ENCODE data around the gene DZIP1L. TPM values are rescaled to one million over a fixed set of nuclear protein-coding genes. Genes with fewer than 3 reads are reported as not detected.

The DZIP1L gene
- total RNA-seq, 1 experiment from 2014 or later: 16.2 TPM

DNA sequence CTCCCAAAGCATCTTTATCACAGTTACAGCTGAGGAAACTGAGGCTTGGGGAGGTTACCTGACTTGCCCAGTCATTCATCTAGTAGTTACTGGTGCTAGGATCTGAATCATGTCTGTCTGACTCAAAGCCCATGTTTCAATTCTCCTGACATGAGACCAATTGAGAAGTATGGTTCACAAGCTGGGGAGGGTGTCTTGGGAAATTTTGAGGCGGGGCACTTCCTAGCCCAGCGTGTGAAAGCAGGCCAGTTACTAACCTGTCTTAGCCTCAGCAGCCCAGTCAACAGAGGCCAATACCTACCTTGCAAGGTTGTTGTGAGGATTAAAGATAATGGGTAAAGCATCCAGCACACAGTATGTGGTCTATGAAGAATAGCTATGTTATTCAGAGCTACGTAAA is 68.5 kb downstream of the DZIP1L start:
- in situ Hi-C loops (cut with HindIII; ENCODE audit: low sequenced_read_pairs): no loop called here

DNA sequence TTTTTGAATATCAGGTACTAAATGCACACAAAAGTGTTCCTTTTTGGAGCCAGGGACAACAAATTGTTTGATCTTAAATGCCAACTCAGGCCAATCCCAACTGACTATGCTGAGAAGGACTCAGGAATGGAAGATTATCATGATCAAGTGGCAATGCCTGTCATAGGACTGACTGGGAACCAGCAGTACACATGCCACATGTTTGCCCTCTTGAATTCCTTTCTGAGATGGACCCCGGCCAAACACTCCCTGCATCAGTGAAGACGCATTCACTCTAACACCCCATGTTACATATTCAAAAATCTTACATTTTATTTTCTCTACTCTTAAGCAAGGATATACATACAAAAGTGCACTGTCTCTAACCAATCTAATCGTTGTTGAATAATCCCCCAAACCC is 69.3 kb downstream of the DZIP1L start:
- no peak for DNase-seq (ENCODE audit: low spot score)
- in situ Hi-C loops (cut with HindIII; ENCODE audit: low sequenced_read_pairs): no loop called here

More for the DNA sequence above, 68.5 kb downstream of the DZIP1L start:
- DNase-seq (ENCODE audit: low spot score): no peak

GRCh38 chr3:138043266-138044029 is 72.0 kb downstream of the DZIP1L start:
- no peak for DNase-seq (ENCODE audit: low spot score)
- in situ Hi-C loops (cut with HindIII; ENCODE audit: low sequenced_read_pairs): no loop called here

- in situ Hi-C loops (cut with HindIII; ENCODE audit: low sequenced_read_pairs): no loop called here
- DNase-seq (ENCODE audit: low spot score): no peak
Observed at GRCh38 chr3:138042043-138042442, 73.4 kb downstream of the DZIP1L start.

DNA sequence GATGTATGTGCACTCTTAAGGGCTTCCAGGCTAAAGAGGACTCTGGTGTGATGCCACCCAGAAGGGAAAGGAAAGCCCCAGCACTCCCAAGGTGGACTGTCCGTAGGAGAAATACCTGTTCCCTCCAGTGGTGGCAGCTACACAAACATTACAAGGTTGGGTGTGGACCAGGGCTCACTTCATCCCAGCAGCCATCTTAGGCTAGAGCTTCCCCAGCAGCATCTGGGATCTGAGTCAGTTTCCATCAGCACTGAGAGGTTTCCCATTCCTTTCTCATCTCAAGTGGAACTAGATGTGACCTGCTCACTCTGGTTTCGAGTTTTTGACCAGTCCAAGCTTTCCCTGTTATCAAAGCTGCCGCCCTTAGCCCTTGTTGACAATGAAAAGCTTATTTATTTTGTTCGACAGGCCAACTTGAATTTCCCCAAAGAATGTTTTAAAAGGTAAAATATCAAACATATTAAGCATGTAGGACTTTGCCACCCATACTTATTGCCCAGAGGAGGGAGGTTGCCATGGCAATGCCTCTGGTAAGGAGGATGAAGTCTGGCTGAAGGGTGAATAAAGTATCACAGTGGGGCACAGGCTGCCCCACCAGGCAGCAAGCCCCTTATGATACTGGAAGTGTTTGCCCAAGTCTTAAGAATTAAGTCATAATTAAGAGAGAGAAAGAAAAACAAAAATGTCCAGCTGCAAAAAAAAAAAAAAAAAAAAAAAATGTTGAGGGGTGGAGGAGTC is 76.5 kb downstream of the DZIP1L start:
- in situ Hi-C loops (cut with HindIII; ENCODE audit: low sequenced_read_pairs): no loop called here

GRCh38 chr3:138036572-138036971 is 78.8 kb downstream of the DZIP1L start:
- DNase-seq (ENCODE audit: low spot score): no peak
- in situ Hi-C loops (cut with HindIII; ENCODE audit: low sequenced_read_pairs): no loop called here

More for the DNA sequence above, 76.5 kb downstream of the DZIP1L start:
- no peak for DNase-seq (ENCODE audit: low spot score)

- no peak for DNase-seq (ENCODE audit: low spot score)
- in situ Hi-C loops (cut with HindIII; ENCODE audit: low sequenced_read_pairs): no loop called here
Observed at GRCh38 chr3:138034918-138035317, 80.5 kb downstream of the DZIP1L start.

GRCh38 chr3:138033202-138033691 is 82.2 kb downstream of the DZIP1L start:
- in situ Hi-C loops (cut with HindIII; ENCODE audit: low sequenced_read_pairs): no loop called here
- no peak for DNase-seq (ENCODE audit: low spot score)

DNA sequence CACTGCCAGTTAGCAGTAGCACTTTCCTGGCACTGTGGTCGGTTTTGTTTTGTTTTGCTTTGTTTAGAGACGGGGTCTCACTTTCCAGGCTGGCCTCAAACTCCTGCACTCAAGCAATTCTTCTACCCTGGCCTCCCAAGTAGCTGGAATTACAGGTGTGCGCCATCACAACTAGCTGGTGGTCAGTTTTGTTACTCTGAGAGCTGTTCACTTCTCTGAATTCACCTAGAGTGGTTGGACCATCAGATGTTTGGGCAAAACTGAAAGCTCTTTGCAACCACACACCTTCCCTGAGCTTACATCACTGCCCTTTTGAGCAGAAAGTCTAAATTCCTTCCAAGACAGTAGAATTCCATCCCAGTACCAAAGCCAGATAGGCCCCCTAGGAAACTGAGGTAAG is 82.8 kb downstream of the DZIP1L start:
- no peak for DNase-seq (ENCODE audit: low spot score)
- in situ Hi-C loops (cut with HindIII; ENCODE audit: low sequenced_read_pairs): no loop called here

DNA sequence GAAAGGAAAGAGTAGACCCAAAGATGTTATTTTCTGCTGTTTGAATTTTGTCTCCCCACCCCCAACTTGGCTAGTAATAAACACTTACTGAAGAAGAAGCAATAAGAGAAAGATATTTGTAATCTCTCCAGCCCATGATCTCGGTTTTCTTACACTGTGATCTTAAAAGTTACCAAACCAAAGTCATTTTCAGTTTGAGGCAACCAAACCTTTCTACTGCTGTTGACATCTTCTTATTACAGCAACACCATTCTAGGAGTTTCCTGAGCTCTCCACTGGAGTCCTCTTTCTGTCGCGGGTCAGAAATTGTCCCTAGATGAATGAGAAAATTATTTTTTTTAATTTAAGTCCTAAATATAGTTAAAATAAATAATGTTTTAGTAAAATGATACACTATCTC is 83.9 kb downstream of the DZIP1L start:
- in situ Hi-C loops (cut with HindIII; ENCODE audit: low sequenced_read_pairs): no loop called here
- DNase-seq (ENCODE audit: low spot score): no peak

GRCh38 chr3:138030734-138031280 is 84.6 kb downstream of the DZIP1L start:
- in situ Hi-C loops (cut with HindIII; ENCODE audit: low sequenced_read_pairs): no loop called here
- DNase-seq (ENCODE audit: low spot score): no peak

- in situ Hi-C loops (cut with HindIII; ENCODE audit: low sequenced_read_pairs): no loop called here
- no peak for DNase-seq (ENCODE audit: low spot score)
Observed at GRCh38 chr3:138027821-138028220, 87.6 kb downstream of the DZIP1L start.

DNA sequence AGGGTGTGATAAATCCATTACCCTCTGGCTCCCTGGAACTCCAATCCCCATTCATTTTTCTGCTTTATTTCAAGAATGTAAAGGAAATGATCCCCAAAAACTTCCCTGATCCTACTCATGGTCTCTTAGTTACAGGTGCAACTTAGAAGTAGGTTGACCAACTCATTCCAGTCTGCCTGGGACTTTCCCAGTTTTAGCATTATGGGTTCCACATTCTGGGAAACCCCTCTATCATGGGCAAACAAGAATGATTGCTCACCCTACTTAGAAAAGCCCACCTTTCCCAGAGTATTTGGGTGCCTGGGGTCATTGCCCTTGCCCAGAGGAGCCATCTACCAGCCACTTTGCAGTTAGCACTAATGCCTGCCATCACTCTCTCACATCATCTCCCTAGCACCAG is 89.9 kb downstream of the DZIP1L start:
- no peak for DNase-seq (ENCODE audit: low spot score)
- in situ Hi-C loops (cut with HindIII; ENCODE audit: low sequenced_read_pairs): no loop called here

DNA sequence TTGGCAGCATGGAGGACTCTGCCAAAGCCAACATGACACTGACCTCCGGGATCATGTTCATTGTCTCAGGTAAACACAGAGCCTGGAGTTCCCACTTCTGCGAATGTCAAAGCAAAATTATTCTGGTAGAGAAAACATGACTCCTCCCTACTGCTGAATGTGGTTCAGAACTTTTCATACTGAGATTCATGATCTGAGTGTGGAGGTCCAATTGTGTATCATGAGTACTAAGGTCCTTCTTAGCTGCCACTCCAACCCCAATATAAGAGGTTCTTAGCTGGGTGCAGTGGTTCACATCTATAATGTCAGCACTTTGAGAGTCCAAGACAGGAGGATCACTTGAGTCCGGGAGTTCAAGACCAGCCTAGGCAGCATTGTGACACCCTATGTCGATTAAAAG is 91.7 kb downstream of the DZIP1L start:
- DNase-seq (ENCODE audit: low spot score): no peak
- in situ Hi-C loops (cut with HindIII; ENCODE audit: low sequenced_read_pairs): no loop called here

DNA sequence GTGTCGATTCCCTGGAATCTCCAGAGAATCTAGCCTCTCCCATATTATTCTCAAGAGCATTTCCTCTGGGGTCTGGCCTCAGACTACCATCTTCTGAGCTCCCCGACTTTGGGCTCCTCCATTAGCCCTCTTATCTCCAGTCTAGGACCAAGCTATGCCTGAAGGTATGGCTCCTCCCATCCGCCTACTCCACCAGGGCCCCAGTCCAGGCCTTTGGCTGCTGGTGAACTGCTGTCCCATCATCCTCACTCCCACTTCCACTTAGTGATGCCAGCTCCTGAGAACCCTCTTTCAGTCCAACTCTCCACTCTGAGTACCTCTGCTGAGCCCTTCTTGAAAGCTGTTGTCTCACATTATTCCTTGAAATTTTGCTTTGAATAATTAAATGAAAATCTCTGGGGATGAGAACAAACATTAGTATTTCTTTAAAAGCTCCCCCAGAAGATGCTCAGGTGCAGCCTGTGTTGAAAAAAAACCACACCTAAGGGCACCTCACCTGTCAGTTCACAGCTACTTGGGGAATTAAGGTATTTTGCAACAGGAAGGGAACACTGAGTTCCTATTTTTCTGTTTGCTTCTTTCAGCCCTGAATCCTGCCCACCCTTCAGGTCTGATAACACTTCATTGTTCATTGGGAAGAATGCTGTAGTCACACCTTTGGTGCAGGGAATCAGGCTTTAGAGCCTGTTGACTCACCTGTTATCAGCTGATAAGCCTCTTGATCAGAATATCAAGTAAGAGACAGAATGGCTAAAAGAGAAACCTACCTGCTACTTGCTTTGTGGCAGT is 95.9 kb downstream of the DZIP1L start:
- in situ Hi-C loops (cut with HindIII; ENCODE audit: low sequenced_read_pairs): no loop called here
- DNase-seq (ENCODE audit: low spot score): no peak

- no peak for DNase-seq (ENCODE audit: low spot score)
- in situ Hi-C loops (cut with HindIII; ENCODE audit: low sequenced_read_pairs): no loop called here
Observed at GRCh38 chr3:138016065-138016464, 99.3 kb downstream of the DZIP1L start.

DNA sequence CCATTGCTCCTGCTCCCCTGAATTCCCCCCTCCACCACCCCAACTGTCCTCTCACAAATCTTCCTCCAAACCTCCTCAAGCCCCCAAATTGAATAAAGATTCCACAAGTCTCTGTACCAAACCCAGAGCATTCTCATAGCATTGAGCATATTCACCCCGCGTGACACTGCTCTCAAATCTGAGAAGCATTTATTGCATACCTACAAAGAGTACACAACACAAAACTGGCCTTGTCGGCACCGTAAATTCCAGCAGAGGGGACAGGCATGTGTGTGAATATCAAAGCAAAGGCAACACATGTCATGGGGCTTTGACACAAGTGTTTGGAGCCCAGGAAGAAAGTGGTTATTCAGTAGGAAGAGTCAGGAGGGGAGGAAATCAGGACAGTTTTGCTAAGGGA is 102.9 kb downstream of the DZIP1L start:
- no peak for DNase-seq (ENCODE audit: low spot score)
- in situ Hi-C loops (cut with HindIII; ENCODE audit: low sequenced_read_pairs): no loop called here
